Mesenchymal stem cell (in vitro differentiated cells and primary cell): Measurements from ENCODE around the gene AKAP13.
A peak's percentile ranks its signal among the peaks of the same experiment; 100 is the strongest.
"Not testable (repeated sequence)": the region's sequence is repeated elsewhere in the genome, so short reads cannot be mapped to it uniquely, and the experiment has no call there.

Experiments
- DNase-seq: peaks from one replicate; pipeline ENCODE4 v3.0.0-alpha.2; 2013
- H2AFZ ChIP-seq: one replicate; pipeline ENCODE4 v1.6.1; 2013; ENCODE audit warnings: low read depth, mild to moderate bottlenecking, control low read depth, inconsistent platforms, low read length, moderate library complexity
- H2AK5ac ChIP-seq: 2 replicates; pipeline ENCODE4 v1.6.1; 2013; ENCODE audit warnings: low read length, moderate library complexity, mild to moderate bottlenecking, inconsistent platforms; ENCODE audit not compliant: severe bottlenecking
- H2BK120ac ChIP-seq: one replicate; pipeline ENCODE4 v1.6.1; 2013; ENCODE audit warnings: low read depth, mild to moderate bottlenecking, inconsistent platforms, low read length, moderate library complexity
- H2BK12ac ChIP-seq, 2 experiments: one replicate each; pipeline ENCODE4 v1.6.1; 2013; ENCODE audit warnings: inconsistent platforms in 2 of 2, low read length in 2 of 2, mild to moderate bottlenecking in 2 of 2, moderate library complexity in 2 of 2, control low read depth in 1 of 2
- H2BK15ac ChIP-seq: one replicate; pipeline ENCODE4 v1.6.1; 2013; ENCODE audit warnings: mild to moderate bottlenecking, low read depth, inconsistent platforms; ENCODE audit not compliant: poor library complexity, severe bottlenecking
- H2BK5ac ChIP-seq: 2 replicates; pipeline ENCODE4 v1.6.1; 2013; ENCODE audit warnings: low read depth, mild to moderate bottlenecking, low read length, control low read depth, inconsistent platforms; ENCODE audit not compliant: poor library complexity, severe bottlenecking
- H3K14ac ChIP-seq, 2 experiments: one replicate each; pipeline ENCODE4 v1.6.1; 2013; ENCODE audit warnings: inconsistent platforms in 2 of 2, low read length in 2 of 2, control low read depth in 1 of 2, mild to moderate bottlenecking in 1 of 2, moderate library complexity in 1 of 2
- H3K18ac ChIP-seq, 2 experiments: one replicate each; pipeline ENCODE4 v1.6.1; 2013; ENCODE audit warnings: inconsistent platforms in 2 of 2, low read length in 2 of 2, control low read depth in 1 of 2, low read depth in 1 of 2, mild to moderate bottlenecking in 1 of 2
- H3K23ac ChIP-seq, 2 experiments: one replicate each; pipeline ENCODE4 v1.6.1; 2013; ENCODE audit warnings: inconsistent platforms in 2 of 2, low read length in 2 of 2, mild to moderate bottlenecking in 2 of 2, moderate library complexity in 2 of 2, control low read depth in 1 of 2
- H3K27ac ChIP-seq: 2 replicates; pipeline ENCODE4 v1.5.1; 2013; ENCODE audit warnings: mild to moderate bottlenecking, moderate library complexity, low read length, control low read depth, inconsistent platforms; ENCODE audit not compliant: poor library complexity, severe bottlenecking
- H3K27me3 ChIP-seq, 2 experiments: 2 replicates each; pipeline versions ENCODE4 v1.6.1 to v1.7.0; 2013; ENCODE audit warnings: low read length in 2 of 2, mild to moderate bottlenecking in 2 of 2, moderate library complexity in 2 of 2, control low read depth in 1 of 2, inconsistent platforms in 1 of 2; ENCODE audit not compliant: control insufficient read depth in 1 of 2, insufficient read depth in 1 of 2
- H3K36me3 ChIP-seq, 2 experiments: 2 replicates each; pipeline versions ENCODE4 v1.6.1 to v1.7.0; 2013; ENCODE audit warnings: low read length in 2 of 2, control low read depth in 1 of 2, inconsistent platforms in 1 of 2, low read depth in 1 of 2, mild to moderate bottlenecking in 1 of 2; ENCODE audit not compliant: insufficient read depth in 2 of 2, control insufficient read depth in 1 of 2
- H3K4ac ChIP-seq, 2 experiments: one replicate each; pipeline ENCODE4 v1.6.1; 2013; ENCODE audit warnings: inconsistent platforms in 2 of 2, low read length in 2 of 2, mild to moderate bottlenecking in 2 of 2, moderate library complexity in 2 of 2, control low read depth in 1 of 2, low read depth in 1 of 2
- H3K4me1 ChIP-seq: 2 replicates; pipeline ENCODE4 v1.6.1; 2013; ENCODE audit warnings: low read depth, low read length, control low read depth; ENCODE audit not compliant: control insufficient read depth, insufficient read depth
- H3K4me2 ChIP-seq: 2 replicates; pipeline ENCODE4 v1.6.1; 2013; ENCODE audit warnings: low read length, mild to moderate bottlenecking, inconsistent platforms; ENCODE audit not compliant: poor library complexity, severe bottlenecking
- H3K4me3 ChIP-seq, 2 experiments: 2 replicates each; pipeline versions ENCODE4 v1.5.1 to v1.7.0; 2013; ENCODE audit warnings: low read length in 2 of 2, mild to moderate bottlenecking in 2 of 2, control low read depth in 1 of 2, low read depth in 1 of 2; ENCODE audit not compliant: insufficient read depth in 1 of 2
- H3K79me1 ChIP-seq: replicated peaks from 2 replicates; pipeline ENCODE4 v1.6.1; 2013; ENCODE audit warnings: mild to moderate bottlenecking, control low read depth, low read length, inconsistent platforms; ENCODE audit not compliant: poor library complexity, severe bottlenecking
- H3K9ac ChIP-seq: 2 replicates; pipeline ENCODE4 v1.7.0; 2013; ENCODE audit warnings: mild to moderate bottlenecking, low read length, moderate library complexity
- H3K9me3 ChIP-seq: 2 replicates; pipeline ENCODE4 v1.7.0; 2013; ENCODE audit warnings: mild to moderate bottlenecking, low read length; ENCODE audit not compliant: control insufficient read depth
- H4K8ac ChIP-seq: one replicate; pipeline ENCODE4 v1.6.1; 2013; ENCODE audit warnings: inconsistent platforms, mild to moderate bottlenecking, low read length, moderate library complexity
- H4K91ac ChIP-seq: one replicate; pipeline ENCODE4 v1.6.1; 2013; ENCODE audit warnings: mild to moderate bottlenecking, low read length, inconsistent platforms
- WGBS: methylation state at CpG from one replicate; pipeline ENCODE4 v1.1.7; 2013; ENCODE audit warnings: mixed read lengths; 5-methylcytosine and 5-hydroxymethylcytosine counted together

The AKAP13 gene

GRCh38 chr15:85583442-85583841 lies 203.0 kb downstream of the AKAP13 start:
- H3K27ac ChIP-seq, result no peak overlapping the region
- H2BK15ac ChIP-seq, result no peak overlapping the region
- H3K4me1 ChIP-seq, result peaks cover 28% of the 10 kb centered on the region
- H3K9ac ChIP-seq, result peak overlapping the region; percentile 83
- 97% methylated on average over 4 of the region's 4 CpGs for WGBS
- H2BK12ac ChIP-seq, result no peak overlapping the region
- H3K9me3 ChIP-seq, result no peaks in the 10 kb centered on the region
- no peak overlapping the region for H2AK5ac ChIP-seq
- H3K23ac ChIP-seq, result no peak overlapping the region
- peaks cover 22% of the 10 kb centered on the region for H3K79me1 ChIP-seq
- H2AFZ ChIP-seq, result no peak overlapping the region
- no peak overlapping the region for H4K8ac ChIP-seq
- no peak overlapping the region for H3K14ac ChIP-seq
- DNase-seq, result no peak
- no peaks in the 10 kb centered on the region for H3K27me3 ChIP-seq
- H4K91ac ChIP-seq, result no peak overlapping the region
- H2BK120ac ChIP-seq, result no peak overlapping the region
- no peak overlapping the region for H3K18ac ChIP-seq
- H3K4me2 ChIP-seq, result no peak overlapping the region
- no peak overlapping the region for H2BK5ac ChIP-seq
- peaks cover 27 to 32% of the 10 kb centered on the region in 2 experiments for H3K36me3 ChIP-seq
- H3K4me3 ChIP-seq, result peak overlapping the region in 1 of 2 experiments; percentile 68
- no peak overlapping the region for H3K4ac ChIP-seq

- Histone ChIP-seq H3K9me3 (no peaks in the 10 kb centered on the region), H2AFZ (no peak overlapping the region), H3K36me3 (peaks cover 25 to 29% of the 10 kb centered on the region in 2 experiments), H3K23ac (no peak overlapping the region), H3K9ac (peak overlapping the region; percentile 83), H3K14ac (peak overlapping the region in 1 of 2 experiments; percentile 53), H3K4me3 (peak overlapping the region in 1 of 2 experiments; percentile 68), H2BK120ac (no peak overlapping the region), H2BK5ac (no peak overlapping the region), H3K18ac (no peak overlapping the region), H2BK12ac (no peak overlapping the region), H2AK5ac (no peak overlapping the region), H3K4me1 (peaks cover 27% of the 10 kb centered on the region), H3K27me3 (no peaks in the 10 kb centered on the region), H4K91ac (no peak overlapping the region), H3K4me2 (no peak overlapping the region), H3K4ac (no peak overlapping the region), H3K79me1 (peaks cover 22% of the 10 kb centered on the region), H2BK15ac (no peak overlapping the region), H3K27ac (peak overlapping the region; percentile 5), H4K8ac (peak overlapping the region; percentile 66)
- WGBS, result 60% methylated on average over 1 of the region's 3 CpGs
- DNase-seq, result peak; percentile 75
Observed at GRCh38 chr15:85583923-85584390, 203.6 kb downstream of the AKAP13 start.

- H4K8ac ChIP-seq, result no peak overlapping the region
- H3K9ac ChIP-seq, result peak overlapping the region; percentile 26
- no peak overlapping the region for H3K4me2 ChIP-seq
- H3K79me1 ChIP-seq, result peaks cover 17% of the 10 kb centered on the region
- no peak overlapping the region for H2BK120ac ChIP-seq
- H3K4me1 ChIP-seq, result peaks cover 24% of the 10 kb centered on the region
- no peak overlapping the region for H3K14ac ChIP-seq
- DNase-seq, result no peak
- no peak overlapping the region for H3K18ac ChIP-seq
- no peak overlapping the region for H3K27ac ChIP-seq
- H3K23ac ChIP-seq, result no peak overlapping the region
- no peaks in the 10 kb centered on the region for H3K9me3 ChIP-seq
- WGBS, result 94% methylated on average over 3 of the region's 4 CpGs
- no peak overlapping the region for H4K91ac ChIP-seq
- H2BK15ac ChIP-seq, result no peak overlapping the region
- H2AFZ ChIP-seq, result no peak overlapping the region
- no peak overlapping the region for H3K4ac ChIP-seq
- H3K36me3 ChIP-seq, result peaks cover 17 to 19% of the 10 kb centered on the region in 2 experiments
- no peak overlapping the region for H2BK12ac ChIP-seq
- no peaks in the 10 kb centered on the region for H3K27me3 ChIP-seq
- H2BK5ac ChIP-seq, result no peak overlapping the region
- H2AK5ac ChIP-seq, result no peak overlapping the region
- peak overlapping the region in 1 of 2 experiments; percentile 0 for H3K4me3 ChIP-seq
Observed at GRCh38 chr15:85584872-85585271, 204.5 kb downstream of the AKAP13 start.

GRCh38 chr15:85586196-85586595 lies 205.8 kb downstream of the AKAP13 start:
- H3K27ac ChIP-seq, H2BK12ac ChIP-seq, H2AFZ ChIP-seq, H3K27me3 ChIP-seq, H3K4ac ChIP-seq, H3K23ac ChIP-seq, H4K8ac ChIP-seq, H3K4me3 ChIP-seq, H2AK5ac ChIP-seq, H2BK15ac ChIP-seq, H3K18ac ChIP-seq, DNase-seq, H3K9me3 ChIP-seq, H2BK5ac ChIP-seq, H3K14ac ChIP-seq, H3K79me1 ChIP-seq, H4K91ac ChIP-seq, H2BK120ac ChIP-seq, H3K4me2 ChIP-seq, H3K9ac ChIP-seq: not testable (repeated sequence)
- Histone ChIP-seq H3K36me3 (peaks cover 10 to 13% of the 10 kb centered on the region in 2 experiments), H3K4me1 (peaks cover 16% of the 10 kb centered on the region)
- 98% methylated on average over 3 of the region's 5 CpGs for WGBS
